Astrocyte of the spinal cord (primary cell): Measurements from ENCODE around the gene XPOT.
A peak's percentile ranks its signal among the peaks of the same experiment; 100 is the strongest.
"Not testable (repeated sequence)": the region's sequence is repeated elsewhere in the genome, so short reads cannot be mapped to it uniquely, and the experiment has no call there.

Source experiments
- DNase-seq: peaks from one replicate; pipeline ENCODE4 v3.0.0; 2011; ENCODE audit warnings: low read depth, low spot score
- H3K4me3 ChIP-seq: 2 replicates; pipeline ENCODE4 v1.5.1; 2011; ENCODE audit warnings: low read depth, mild to moderate bottlenecking, low read length, moderate library complexity
- in situ Hi-C: cut with HindIII; loops from 2 replicates; pipeline ENCODE4 v1.10.0; 2017; ENCODE audit warnings: low sequenced_read_pairs
- TF ChIP-seq, protein P1 (sequence below): IDR thresholded peaks from 2 replicates; pipeline ENCODE4 v1.5.1; 2012; ENCODE audit warnings: low read depth, mild to moderate bottlenecking, low read length, inconsistent platforms

The XPOT gene, protein sequence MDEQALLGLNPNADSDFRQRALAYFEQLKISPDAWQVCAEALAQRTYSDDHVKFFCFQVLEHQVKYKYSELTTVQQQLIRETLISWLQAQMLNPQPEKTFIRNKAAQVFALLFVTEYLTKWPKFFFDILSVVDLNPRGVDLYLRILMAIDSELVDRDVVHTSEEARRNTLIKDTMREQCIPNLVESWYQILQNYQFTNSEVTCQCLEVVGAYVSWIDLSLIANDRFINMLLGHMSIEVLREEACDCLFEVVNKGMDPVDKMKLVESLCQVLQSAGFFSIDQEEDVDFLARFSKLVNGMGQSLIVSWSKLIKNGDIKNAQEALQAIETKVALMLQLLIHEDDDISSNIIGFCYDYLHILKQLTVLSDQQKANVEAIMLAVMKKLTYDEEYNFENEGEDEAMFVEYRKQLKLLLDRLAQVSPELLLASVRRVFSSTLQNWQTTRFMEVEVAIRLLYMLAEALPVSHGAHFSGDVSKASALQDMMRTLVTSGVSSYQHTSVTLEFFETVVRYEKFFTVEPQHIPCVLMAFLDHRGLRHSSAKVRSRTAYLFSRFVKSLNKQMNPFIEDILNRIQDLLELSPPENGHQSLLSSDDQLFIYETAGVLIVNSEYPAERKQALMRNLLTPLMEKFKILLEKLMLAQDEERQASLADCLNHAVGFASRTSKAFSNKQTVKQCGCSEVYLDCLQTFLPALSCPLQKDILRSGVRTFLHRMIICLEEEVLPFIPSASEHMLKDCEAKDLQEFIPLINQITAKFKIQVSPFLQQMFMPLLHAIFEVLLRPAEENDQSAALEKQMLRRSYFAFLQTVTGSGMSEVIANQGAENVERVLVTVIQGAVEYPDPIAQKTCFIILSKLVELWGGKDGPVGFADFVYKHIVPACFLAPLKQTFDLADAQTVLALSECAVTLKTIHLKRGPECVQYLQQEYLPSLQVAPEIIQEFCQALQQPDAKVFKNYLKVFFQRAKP

DNA sequence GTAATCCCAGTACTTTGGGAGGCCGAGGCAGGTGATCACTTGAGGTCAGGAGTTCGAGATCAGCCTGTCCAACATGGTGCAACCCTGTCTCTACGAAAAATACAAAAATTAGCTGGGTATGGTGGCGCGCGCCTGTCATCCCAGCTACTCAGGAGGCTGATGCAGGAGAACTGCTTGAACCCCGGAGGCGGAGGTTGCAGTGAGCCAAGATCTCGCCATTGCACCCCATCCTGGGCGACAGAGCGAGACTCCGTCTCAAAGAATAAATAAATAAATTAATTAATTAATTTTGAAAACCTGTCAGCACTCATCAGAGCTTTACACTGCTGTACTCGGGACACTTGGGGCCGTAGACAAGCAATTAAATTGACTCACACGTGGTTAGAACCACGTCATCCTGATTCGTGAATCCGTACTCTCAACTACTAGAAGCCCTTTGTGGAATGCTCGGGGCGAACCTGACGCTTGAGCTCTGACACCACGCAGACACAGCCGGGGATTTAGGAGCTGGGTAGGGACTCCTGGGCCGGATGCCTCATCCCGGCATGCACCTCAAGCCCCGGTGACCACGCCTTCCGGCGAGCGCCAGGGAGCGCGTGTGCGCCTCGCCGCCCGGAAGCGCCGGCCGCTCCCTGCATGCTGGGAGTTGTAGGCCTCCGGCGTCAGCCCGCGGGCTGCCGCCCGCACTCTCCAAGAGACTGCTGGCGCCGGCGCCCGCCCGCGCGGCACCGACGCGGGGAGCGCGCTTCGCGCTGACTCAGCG is at the start of gene XPOT:
Gene XPOT, plus strand, starts transcription at position 686 of the 763 bp plus-strand sequence. CDS start 5,644 bp downstream, outside the sequence.
- peak; percentile 99 for DNase-seq

DNA sequence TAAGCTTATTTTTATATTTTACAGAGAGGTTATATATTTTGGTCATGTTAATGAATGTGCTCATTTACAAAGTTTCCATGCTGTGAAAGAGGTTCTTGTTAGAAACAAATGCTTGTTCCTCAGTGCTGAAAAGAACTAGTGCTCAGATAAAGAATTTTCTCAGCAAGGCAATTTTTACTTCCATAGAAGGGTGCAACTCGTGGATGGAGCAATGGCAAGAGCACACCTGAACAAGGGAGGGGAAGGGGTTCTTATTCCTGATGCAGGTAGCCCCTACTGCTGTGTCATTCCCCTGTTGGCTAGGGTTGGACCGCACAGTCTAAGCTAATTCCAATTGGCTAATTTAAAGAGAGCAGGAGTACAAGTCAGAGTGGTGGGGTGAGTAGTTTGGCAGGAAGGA is 48.0 kb upstream of the XPOT start:
- in situ Hi-C loops, H3K4me3 ChIP-seq, DNase-seq: not testable (repeated sequence)

More for the DNA sequence above, at the start of gene XPOT:
- TF ChIP-seq, protein P1, sequence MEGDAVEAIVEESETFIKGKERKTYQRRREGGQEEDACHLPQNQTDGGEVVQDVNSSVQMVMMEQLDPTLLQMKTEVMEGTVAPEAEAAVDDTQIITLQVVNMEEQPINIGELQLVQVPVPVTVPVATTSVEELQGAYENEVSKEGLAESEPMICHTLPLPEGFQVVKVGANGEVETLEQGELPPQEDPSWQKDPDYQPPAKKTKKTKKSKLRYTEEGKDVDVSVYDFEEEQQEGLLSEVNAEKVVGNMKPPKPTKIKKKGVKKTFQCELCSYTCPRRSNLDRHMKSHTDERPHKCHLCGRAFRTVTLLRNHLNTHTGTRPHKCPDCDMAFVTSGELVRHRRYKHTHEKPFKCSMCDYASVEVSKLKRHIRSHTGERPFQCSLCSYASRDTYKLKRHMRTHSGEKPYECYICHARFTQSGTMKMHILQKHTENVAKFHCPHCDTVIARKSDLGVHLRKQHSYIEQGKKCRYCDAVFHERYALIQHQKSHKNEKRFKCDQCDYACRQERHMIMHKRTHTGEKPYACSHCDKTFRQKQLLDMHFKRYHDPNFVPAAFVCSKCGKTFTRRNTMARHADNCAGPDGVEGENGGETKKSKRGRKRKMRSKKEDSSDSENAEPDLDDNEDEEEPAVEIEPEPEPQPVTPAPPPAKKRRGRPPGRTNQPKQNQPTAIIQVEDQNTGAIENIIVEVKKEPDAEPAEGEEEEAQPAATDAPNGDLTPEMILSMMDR: no peak
- in situ Hi-C loops: no loop called here
- peak within 1 kb of the TSS; percentile 92 for H3K4me3 ChIP-seq

DNA sequence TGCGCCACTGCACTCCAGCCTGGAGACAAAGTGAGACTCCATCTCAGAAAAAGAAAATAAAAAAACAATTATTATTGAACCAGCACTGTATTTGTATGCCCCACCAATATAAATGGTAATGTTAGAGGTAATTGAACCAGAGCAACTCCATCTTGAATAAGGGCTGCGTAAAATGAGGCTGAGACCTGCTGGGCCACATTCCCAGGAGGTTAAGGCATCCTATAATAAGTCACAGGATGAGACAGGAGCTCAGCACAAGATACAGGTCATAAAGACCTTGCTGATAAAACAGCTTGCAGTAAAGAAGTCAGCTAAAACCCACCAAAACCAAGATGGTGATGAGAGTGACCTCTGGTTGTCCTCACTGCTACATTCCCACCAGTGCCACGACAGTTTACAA is 43.0 kb upstream of the XPOT start:
- in situ Hi-C loops, H3K4me3 ChIP-seq, DNase-seq: not testable (repeated sequence)

DNA sequence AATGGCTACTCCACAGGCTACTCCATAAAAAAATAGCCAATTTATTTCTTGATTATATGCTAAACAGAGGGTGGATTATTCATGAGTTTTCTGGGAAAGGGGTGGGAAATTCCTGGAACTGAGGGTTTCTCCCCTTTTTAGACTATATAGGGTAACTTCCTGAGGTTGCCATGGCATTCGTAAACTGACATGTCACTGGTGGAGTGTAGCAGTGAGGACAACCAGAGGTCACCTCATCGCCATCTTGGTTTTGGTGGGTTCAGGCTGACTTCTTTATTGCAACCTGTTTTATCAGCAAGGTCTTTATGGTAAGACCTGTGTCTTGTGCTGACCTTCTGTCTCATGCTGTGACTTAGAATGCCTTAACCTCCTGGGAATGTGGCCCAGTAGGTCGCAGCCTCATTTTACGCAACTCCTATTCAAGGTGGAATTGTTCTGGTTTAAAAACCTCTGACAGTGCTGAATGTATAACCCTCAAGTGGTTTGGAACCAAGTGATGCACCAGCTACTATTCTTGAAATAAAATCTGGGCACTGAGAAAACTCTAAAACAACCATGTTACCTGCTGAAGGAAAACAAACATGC is 41.4 kb upstream of the XPOT start:
- H3K4me3 ChIP-seq: no peak overlapping the region
- TF ChIP-seq, protein P1: no peak
- no peak for DNase-seq
- in situ Hi-C loops: no loop called here

DNA sequence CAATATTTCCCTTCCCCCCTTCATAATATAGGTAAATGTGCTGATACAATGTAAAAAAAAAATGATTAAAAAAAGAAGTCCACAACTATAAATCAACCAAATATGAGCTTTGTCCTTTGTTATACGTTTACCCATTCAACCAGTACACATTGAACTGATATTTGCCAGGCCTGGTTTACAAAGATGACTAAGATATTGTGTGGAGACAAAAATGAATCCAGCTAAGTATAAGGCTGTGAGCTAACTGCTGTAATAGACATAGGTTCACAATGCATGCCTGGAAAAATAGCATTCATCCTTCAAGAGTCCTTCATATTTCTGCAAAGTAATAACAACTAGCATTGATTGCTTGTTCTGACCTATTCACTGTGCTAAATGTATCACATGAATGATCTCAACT is 20.5 kb upstream of the XPOT start:
- TF ChIP-seq, protein P1: no peak
- no peak for DNase-seq
- in situ Hi-C loops: no loop called here
- no peak overlapping the region for H3K4me3 ChIP-seq

DNA sequence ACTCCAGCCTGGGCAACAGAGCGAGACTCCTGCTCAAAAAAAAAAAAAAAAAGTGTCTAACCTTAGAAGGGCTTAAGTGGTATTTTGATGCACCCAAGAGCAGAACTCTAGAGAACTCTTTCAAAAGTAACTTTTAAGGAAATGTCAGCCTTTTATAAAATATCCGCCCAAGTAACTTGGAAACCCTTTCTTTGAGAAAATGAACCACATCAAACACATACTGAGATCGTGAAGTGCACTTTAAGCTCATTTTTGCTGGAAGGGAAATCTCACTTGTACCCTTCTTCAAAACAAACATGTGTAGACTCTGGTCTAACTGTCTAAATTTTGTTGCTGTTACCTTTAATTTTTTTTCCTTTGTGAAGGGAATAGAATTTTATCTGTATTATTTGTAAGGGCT is 19.2 kb upstream of the XPOT start:
- TF ChIP-seq, protein P1: no peak
- H3K4me3 ChIP-seq: no peak overlapping the region
- in situ Hi-C loops: no loop called here
- no peak for DNase-seq

DNA sequence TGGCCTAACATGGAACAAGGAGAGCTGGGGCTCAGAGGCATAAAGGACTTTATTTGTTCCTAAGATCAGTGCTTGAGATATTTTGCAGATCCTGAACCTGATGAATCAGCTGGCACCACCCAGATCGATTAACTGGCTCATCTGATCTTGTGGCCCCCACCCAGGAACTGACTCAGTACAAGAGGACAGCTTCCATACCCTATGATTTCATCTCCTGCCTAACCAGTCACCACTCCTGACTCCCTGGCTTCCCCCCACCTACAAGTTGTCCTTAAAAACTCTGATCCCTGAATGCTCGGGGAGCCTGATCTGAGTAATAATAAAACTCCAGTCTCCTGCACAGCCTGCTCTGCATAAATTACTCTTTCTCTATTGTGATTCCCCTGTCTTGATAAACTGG is 18.7 kb upstream of the XPOT start:
- TF ChIP-seq, protein P1: no peak
- in situ Hi-C loops: no loop called here
- no peak overlapping the region for H3K4me3 ChIP-seq
- no peak for DNase-seq
